Stomach smooth muscle (tissue), 2 donors: ENCODE results near the gene OR6C3.

Experiments used
- H3K27ac ChIP-seq: one replicate; pipeline ENCODE4 v1.7.0; 2013; ENCODE audit warnings: mild to moderate bottlenecking, low read length, inconsistent platforms
- H3K27me3 ChIP-seq, 2 donors: one replicate each; pipeline ENCODE4 v1.7.0; 2013; ENCODE audit warnings: low read length in 2 of 2; ENCODE audit not compliant: insufficient read depth in 2 of 2, control insufficient read depth in 1 of 2
- H3K36me3 ChIP-seq, 2 donors: one replicate each; pipeline ENCODE4 v1.7.0; 2013; ENCODE audit warnings: low read length in 2 of 2; ENCODE audit not compliant: control insufficient read depth in 2 of 2, insufficient read depth in 2 of 2
- H3K4me1 ChIP-seq: one replicate; pipeline ENCODE4 v1.7.0; 2013; ENCODE audit warnings: low read length; ENCODE audit not compliant: control insufficient read depth, insufficient read depth
- H3K4me3 ChIP-seq, 2 donors: one replicate each; pipeline ENCODE4 v1.7.0; 2013; ENCODE audit warnings: low read length in 2 of 2
- H3K9ac ChIP-seq, 2 donors: one replicate each; pipeline ENCODE4 v1.7.0; 2013; ENCODE audit warnings: low read length in 2 of 2, mild to moderate bottlenecking in 1 of 2
- H3K9me3 ChIP-seq, 2 donors: one replicate each; pipeline ENCODE4 v1.7.0; 2013; ENCODE audit warnings: low read length in 2 of 2; ENCODE audit not compliant: control insufficient read depth in 2 of 2
- donor health status: healthy.
- donor health status: Pancreatic carcinoma.

Gene OR6C3

GRCh38 chr12:55372521-55372920, 42.0 kb downstream of the OR6C3 start:
- H3K27me3 ChIP-seq: no peaks in the 10 kb centered on the region
- H3K9me3 ChIP-seq: no peaks in the 10 kb centered on the region
- no peak overlapping the region for H3K27ac ChIP-seq
- H3K4me1 ChIP-seq: no peaks in the 10 kb centered on the region
- H3K36me3 ChIP-seq: no peaks in the 10 kb centered on the region
- H3K4me3 ChIP-seq: no peak overlapping the region
- no peak overlapping the region for H3K9ac ChIP-seq
